ENCODE data around the gene C7orf57.
"Not testable (repeated sequence)": the region's sequence is repeated elsewhere in the genome, so short reads cannot be mapped to it uniquely, and the experiment has no call there.

The C7orf57 gene

DNA sequence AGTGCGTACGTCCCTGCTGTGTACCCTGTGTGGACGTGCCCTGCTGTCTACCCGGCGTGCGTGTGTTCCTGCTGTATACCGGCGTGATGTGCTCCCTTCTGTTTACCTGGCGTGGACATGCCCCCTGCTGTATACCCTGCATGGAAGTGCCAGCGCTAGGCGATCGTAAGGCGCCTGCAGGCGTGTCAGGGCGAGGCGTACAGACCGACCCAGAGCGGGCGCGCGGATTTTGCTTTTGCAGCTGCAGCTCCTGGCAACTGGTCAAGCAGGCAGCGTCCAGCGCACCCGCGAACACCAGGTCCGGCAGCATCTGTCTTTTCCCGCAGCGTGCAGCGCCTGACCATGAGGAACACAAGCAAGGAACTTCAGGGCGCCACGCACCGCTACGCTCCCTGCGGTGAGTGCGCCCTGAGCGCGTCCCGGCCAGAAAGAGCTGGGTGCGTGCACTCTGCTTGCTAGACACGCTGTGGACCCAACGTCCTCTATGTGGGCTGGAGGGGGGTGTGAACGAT lies 680 bp downstream of the C7orf57 start:
- no peak for DNase-seq (ENCODE audit: low read depth)

DNA sequence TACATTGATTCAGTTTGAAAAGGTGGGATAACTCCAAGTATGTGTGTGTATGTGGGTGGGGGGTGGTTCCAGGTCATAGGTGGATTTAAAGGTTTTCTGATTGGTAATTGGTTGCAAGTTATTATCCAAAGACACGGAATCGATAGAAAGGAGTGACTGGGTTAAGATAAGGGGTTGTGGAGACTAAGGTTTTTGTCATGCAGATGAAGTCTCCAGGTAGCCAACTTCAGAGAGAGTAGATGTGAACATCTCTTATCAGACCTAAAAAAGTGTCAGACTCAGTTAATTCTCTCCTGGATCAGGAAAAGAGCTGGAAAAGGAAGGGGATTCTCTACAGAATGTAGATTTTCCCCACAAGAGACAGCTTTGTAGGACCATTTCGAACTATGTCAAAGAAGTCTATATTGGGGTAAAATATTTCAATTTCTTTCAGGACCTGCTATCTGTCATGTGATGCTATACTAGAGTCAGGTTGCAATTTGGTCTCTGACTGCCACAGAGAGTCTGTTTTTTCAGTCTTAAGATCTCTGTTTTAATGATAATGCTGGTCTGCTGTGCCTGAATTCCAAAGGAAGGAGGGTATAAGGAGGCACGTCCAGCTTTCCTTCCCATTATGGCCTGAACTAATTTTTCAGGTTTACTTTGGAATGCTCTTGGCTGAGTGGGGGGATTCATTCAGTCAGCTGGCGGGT lies 3.6 kb downstream of the C7orf57 start:
- no peak for DNase-seq (ENCODE audit: low read depth)

DNA sequence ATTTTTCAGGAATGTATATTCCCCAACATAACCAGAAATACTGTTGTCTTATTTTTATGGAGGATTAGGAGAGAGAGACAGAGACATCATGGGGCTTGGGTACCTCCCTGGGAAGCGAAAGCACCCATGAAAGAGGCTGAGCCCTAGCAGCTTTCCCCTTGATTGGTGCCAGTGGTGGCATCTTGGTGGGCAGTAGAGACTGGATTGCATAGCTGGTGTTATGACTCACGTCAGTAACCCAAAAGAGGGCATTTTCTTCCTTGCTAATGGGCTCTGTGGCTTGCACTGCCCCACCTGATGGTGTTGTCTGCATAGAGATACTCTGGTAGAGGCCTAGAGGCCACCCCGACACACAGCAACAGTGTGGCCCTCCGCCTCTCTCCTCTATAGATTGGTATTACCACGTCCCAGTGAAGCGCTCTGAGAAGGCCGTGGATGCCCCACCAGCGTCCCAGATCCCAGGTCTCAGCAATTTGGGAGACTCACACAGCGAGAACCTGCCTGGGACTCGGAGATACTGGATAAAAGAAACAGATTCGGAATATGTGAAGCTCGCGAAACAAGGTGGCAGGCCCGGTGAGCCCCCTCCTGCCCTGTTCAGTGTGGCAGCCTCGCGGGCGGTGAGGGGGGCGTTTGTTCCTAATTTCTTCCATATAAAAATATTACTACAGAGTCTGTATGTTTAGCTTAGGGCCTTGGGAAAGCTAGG lies 5.8 kb downstream of the C7orf57 start:
- DNase-seq (ENCODE audit: low read depth) = no peak

DNA sequence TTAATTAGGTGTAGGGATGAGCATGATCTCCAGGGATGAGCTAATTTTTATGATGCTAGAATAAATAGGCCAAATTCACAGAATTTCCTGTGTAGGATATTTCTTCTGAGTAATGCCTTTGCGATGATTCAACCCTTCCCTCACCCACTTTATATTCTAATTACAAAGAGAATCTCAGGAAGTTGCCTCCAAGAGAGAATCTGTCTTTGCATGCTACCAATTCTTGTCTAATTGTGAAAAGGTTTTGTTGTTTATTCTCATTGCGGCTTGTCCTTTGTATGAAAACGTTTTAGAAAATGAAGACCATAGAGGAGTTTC lies 6.3 kb downstream of the C7orf57 start:
- no peak for DNase-seq (ENCODE audit: low read depth)

DNA sequence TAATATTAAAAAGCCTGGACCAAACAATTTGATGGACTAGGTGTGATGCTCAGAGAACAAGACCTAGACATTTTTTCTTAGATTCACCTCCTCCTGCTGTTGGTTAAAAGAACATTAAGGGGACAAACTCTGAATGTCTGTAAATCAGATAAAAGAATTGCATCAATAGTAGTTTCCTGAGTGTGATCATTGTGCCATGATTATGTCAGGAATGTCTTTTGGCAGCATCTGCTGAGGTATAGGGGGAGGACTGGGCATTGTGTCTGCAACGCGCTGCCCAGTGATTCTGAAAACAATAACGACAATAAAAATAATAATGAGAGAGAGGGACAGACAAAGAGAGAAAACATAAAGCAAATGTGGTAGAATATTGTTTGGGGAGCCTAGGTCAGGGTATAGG lies 6.9 kb downstream of the C7orf57 start:
- DNase-seq (ENCODE audit: low read depth) = no peak

DNA sequence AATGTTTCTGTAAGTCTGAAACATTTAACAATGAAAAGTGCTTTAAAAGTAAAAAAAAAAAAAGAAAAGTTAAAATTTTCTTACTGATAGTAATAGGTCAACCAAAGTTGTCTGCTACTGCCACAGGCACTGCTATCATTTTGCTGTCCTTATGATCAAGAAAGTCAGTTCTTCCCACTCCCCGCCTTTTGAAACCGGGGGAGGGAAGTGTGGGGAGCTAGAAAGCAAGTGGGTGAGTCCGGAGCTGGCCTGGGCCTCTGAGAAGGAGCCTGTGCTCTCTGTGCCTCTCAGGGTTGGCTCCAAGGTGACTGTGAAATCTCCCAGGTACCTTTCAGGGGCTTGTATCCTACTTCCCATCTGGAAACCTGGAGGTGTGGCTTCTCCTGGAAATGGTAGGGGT lies 7.3 kb downstream of the C7orf57 start:
- DNase-seq (ENCODE audit: low read depth) = no peak

DNA sequence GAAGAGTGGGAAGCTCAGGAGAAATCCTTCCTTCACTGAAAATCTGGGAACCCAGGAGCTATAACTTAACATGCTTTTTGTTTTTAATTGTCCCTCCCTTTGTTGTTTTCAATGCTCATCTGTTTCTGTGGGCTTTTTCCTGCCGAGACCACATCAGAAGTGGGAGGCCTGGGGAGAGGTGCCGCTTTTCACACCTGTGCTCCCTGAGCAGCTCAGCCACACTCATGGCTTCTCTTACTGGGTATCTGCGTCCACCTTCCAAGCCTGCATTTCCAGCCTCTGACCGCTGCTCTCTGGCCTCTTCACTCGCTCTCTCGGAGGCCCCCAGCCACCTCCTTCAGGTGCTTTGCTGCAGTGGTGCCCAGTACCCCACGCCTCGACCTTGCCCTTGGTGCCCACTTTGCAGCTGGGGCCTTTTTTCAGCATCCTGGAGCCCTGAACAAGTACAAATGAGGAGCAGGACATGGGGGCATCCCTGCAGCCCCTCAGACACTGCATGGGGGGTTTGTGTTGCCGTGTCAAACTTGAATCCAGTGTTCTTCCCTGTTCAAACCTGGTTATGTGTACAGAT lies 9.9 kb downstream of the C7orf57 start:
- no peak for DNase-seq (ENCODE audit: low read depth)

DNA sequence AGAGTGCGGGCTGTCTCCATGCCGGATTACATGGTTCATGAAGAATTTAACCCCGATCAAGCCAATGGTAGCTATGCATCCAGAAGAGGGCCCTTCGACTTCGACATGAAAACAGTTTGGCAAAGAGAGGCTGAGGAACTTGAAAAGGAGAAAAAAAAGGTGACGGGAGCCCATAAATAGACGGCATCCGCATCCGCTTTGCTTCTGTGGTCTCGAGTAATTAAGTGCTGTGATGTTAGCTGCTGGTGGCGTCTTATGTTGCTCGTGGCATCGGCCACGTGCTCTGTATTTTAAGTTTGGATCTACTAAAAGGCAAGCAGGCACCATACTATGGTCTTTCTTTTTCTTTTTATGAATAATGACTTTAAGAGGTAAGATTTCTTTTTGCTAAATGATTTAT lies 11.1 kb downstream of the C7orf57 start:
- DNase-seq (ENCODE audit: low read depth) = no peak

DNA sequence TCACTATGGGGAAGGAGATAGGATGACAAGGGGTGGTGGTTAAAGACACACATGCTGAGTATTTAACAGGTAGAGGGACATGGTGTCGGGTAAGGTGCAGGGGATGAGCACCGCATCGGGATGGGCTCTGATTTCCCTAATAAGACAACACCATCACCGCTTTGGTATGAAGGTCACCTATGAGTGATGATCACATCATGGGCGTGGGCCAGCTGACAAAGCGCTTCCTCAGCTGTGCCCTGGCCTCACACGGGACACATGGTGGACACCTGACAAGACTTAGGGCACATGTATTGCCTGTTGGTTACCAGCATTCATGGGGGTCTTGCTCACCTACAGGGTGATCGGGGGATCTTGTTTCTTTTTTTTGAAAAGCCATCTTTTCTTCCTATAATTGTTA lies 12.8 kb downstream of the C7orf57 start:
- DNase-seq (ENCODE audit: low read depth) = no peak

DNA sequence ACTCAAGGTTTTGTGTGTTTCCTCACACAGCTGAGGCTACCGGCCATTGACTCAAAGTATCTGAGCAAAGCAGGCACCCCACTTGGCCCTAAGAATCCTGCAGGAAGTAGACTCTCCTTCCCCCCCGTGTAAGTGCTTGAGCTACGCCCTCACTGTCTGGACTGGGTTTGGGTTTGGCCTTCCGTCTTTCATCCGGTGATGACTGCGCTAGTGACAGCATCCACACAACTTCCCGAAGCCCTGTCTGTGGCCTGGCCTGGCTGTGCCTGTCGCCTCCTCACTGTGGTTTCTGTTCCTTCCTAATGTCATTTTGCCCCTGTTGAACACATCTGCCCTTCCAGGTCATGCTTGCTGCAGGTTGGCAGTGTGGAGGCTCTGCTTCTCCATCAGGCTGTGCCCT lies 14.5 kb downstream of the C7orf57 start:
- DNase-seq (ENCODE audit: low read depth) = no peak

DNA sequence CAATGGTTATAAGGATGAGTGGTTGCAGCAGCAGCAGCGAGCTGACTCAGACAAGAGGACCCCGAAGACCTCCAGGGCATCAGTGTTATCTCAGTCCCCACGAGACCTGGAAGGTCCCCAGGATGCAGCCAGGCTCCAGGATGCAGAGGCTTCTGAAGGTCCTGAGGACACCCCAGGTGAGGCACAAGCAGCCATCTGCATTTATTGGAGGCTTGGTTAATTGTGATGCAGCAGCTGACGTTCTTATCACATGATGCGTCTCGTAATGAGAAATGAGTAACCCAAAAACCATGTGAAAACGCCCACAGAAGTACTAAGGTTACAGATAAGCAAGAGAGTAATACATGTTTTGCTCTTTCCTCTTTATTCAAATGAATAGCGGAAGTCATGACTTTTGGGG lies 17.4 kb downstream of the C7orf57 start:
- DNase-seq (ENCODE audit: low read depth) = no peak

DNA sequence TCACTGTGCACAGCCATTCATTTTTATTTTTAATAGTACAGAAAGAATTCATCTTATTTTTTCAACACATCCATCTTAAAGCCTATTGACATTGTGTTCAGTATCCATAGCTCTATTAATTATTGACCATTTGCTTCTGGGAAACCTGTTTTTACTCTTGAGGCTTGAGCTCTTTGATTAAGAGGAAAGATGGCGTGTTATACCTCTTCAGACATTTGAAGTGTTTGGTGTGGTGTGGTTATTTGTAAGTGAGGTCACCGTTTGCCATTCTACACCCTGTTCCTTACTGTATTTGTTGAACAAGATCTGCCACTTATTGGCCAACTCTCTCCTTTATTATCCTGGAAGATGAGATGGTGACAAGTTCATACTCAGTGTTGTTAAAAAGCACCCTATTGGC lies 18.4 kb downstream of the C7orf57 start:
- DNase-seq (ENCODE audit: low read depth) = no peak

DNA sequence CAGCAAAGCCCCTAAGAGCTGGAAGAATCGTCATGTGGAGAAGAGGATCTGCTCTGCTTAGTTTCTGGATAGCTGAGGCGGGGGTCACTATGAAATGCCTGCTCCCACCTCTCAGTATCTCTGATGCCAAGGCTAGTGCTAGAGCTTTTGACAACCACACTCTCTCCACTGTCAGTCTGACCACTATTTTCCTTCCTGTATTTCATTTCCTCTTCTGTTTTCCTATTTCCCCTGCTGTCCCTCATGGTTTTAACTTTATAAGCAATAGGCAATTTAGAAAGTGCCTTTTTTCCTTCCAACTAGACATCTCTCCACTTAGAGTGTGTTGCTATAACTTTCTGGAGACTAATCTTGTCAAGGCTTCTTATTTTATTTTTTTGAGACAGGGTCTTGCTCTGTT lies 23.6 kb downstream of the C7orf57 start:
- DNase-seq (ENCODE audit: low read depth) = no peak

DNA sequence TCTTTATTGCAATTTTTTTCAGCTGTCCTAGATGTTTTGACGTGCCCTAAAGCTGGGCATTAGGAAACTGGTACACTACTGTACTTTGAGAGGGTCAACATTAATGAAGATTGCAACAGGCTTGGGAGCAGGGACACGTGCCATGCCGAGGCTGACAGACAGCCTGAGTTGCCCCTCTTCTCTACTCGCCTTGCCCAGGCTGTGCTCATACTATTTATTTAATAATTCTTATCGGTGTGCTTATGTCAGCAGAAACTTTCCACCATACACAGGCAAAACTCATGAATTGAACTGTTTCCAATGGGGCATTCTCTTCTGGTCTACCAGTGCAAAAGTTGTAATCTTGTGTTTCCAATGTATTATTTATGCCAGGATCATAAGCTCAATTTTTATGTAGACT lies 24.4 kb downstream of the C7orf57 start:
- no peak for DNase-seq (ENCODE audit: low read depth)

DNA sequence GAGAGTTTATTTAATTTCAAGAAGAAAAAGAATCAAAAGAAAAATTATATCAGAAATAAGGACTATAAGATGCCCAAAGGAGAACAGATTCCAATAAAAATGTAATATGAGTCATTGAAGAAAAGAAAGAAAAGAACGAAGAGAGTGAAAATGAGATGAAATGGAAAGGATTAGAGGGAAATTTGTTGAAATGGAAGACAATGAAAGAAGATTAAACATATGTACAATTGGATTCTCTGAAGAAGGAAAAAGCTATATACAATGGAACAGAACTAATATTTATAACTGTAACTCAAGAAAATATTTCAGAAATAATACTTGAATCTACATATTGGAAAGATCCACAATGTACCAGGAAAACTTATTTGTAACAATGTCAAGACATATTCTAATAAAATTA lies 28.6 kb downstream of the C7orf57 start:
- DNase-seq (ENCODE audit: low read depth) = no peak

DNA sequence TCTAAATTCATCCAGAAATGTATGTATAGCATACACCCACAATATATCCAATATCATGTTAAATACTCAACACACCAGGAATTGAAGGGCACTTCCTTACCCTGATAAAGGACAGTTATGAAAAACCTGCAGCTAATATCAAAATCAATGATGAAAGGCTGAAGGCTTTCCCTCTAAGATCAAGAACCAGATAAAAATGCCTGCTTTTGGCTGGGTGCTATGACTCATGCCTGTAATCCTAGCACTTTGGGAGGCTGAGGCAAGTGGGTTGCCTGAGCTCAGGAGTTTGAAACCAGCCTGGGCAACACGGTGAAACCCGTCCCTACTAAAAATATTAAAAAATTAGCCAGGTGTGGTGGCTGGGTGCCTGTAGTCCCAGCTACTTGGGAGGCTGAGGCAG lies 32.1 kb downstream of the C7orf57 start:
- no peak for DNase-seq (ENCODE audit: low read depth)

DNA sequence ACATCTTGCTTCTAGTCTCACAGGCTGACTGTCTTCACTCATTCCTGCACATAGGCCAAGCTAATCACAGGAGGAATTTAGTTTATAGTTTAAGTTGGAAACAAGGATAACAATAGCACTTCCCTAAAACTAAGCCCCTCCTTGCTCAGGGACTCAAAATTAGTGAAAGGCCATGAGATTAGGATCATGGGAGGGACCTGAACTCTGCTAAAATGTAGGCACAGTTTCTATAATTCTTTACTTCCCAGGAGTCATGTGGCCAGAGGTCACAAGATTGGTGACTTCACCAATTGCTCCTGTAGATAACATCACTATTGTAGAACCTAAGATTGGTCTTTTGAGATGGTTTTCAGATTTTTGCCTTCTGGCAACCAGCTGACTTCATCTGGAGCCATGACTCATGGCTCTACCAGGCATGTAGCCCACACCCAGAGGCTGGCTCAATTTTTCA lies 38.9 kb downstream of the C7orf57 start:
- DNase-seq (ENCODE audit: low read depth) = no peak

DNA sequence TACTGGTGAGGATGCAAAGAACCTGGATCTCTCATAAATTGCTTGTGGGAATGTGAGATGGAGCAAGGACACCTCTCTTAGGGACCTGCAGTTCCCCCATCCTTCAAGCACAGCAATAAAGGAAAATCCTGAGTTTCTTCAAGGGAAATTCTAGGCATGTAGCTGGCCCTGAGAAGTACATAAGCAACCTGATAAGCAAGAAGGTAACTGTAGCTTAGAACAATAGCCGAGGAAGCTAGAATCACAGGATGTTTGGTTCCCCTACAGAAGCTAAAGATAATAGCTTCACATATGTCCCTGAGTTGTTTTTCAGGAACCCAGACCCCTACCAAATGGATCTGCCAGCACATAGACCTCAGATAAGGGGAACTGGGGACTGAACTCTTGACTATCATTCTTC lies 42.1 kb downstream of the C7orf57 start:
- no peak for DNase-seq (ENCODE audit: low read depth)

DNA sequence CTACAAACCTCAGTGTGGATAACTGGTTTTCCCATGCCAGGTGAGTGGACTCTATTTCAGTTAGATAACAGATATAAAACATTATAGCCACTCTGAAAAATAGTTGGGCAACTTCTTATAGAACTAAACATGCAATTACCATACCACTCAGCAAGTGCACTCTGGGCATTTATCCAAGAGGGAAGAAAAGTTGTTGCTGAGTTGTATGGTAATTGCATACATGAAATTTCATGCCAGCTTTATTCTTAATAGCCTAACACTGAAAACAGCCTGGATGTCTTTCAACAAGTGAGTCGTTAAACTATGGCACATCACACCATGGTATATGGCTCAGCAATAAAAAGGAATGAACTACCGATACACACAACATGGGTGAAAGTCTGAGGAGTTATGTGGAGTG lies 43.1 kb downstream of the C7orf57 start:
- DNase-seq (ENCODE audit: low read depth) = no peak

DNA sequence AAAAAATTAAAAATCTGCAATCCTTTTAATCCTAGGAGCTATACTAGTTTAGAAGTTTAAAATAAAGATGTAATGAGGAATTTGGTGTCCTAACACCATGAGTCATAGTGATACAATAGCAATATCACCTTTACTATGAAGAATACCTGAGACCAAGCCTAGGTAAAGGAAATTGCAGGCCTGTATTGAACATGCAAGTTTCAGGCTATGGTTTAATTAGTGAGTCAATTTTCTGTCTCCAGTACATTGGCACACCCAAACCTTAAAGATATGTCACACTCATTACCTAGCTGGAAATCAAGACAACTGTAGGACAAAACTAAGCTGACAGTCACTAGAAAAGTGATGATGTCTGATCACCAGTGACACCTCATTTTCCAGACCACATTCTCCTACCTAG lies 47.0 kb downstream of the C7orf57 start:
- DNase-seq (ENCODE audit: low read depth) = not testable (repeated sequence)

DNA sequence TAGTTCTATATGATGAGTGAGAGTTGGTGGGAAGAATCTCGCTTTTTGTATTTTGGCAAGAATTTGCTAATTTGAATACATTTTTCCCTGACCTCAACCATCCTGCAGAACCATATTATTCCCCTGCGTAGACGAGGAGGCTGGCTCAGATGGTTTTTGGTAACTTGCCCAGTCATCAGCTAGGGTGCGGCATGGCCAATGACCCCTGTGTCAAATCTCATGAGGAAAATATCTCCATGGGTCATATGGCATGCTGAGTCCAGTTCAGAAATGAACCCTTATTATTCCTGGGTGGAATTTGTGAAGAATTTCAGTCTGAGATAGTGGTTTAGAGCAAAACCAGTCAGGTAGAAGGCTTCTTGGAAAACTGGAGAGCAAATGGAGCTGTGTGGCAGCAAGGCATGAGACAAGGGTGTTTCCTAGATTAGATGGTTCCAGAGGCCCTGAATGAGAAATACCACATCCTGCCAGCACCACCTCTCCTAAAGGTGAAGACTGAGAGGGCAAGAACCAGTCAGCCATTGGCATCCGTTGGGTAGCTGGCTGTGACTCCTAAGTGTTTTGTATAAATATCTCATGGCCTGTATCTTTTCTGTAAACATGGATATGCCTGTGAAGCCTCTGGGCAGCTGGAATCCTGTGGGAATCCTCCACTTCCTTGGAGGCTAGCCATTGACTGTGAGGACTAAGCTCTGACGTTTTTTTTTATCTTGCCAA lies 47.9 kb downstream of the C7orf57 start:
- DNase-seq (ENCODE audit: low read depth) = no peak

DNA sequence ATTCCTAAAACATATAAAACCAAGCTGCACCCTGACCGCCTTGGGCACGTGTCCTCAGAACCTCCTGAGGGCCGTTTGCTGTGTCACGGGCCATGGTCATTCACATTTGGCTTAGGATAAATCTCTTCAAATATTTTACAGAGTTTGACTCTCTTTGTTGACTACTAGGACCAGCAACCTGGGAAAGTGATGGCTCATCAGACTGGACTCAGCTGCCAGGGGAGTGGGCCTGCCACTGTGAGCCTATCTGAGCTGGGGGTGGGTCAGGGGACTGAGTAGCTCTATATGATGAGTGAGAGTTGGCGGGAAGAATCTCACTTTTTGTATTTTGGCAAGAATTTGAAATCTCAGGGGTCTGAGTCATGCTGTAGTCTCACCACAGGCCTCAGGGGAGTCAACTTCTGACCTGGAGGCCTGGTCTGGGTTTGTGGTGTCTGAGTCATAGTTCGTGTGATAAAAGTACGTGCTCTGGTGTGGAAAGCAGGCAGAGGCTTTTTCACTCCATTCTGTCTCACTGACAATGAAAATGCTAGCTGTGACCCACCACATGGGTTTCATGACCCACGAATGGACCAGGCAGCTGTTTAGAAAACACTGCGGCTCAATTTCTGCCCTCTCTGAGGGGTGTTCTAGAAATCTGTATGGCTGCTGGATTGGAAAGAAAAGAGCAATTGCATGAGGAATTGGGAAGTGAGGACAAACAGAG lies 49.5 kb downstream of the C7orf57 start:
- DNase-seq (ENCODE audit: low read depth) = peak; percentile 65
